ENCODE results near the gene SLC6A18. TPM values are rescaled to one million over a fixed set of nuclear protein-coding genes. Genes with fewer than 3 reads are reported as not detected.

The SLC6A18 gene
- total and polyA plus RNA-seq, 4 donors = not detected

GRCh38 chr5:1240496-1241260 is 15.5 kb downstream of the SLC6A18 start:
- WGBS (ENCODE audit: insufficient coverage) = 87% methylated on average over 25 of the region's 29 CpGs
- Histone ChIP-seq H3K4me3 (ENCODE audit: low read depth, low read length) (no peak overlapping the region), H3K9me3 (ENCODE audit: control insufficient read depth, insufficient read depth, low read length) (no peaks in the 10 kb centered on the region), H3K27me3 (ENCODE audit: control insufficient read depth, insufficient read depth, low read length) (peaks cover 13% of the 10 kb centered on the region), H3K27ac (ENCODE audit: low read depth, low read length) (no peak overlapping the region), H3K36me3 (ENCODE audit: control insufficient read depth, insufficient read depth, low read length) (no peaks in the 10 kb centered on the region), H3K4me1 (ENCODE audit: control insufficient read depth, insufficient read depth, low read length) (peaks cover 4% of the 10 kb centered on the region)
- DNase-seq (ENCODE audit: low read depth in 4 of 6, low spot score in 6 of 6) = no peak

GRCh38 chr5:1241509-1242080 is 16.4 kb downstream of the SLC6A18 start:
- no peaks in the 10 kb centered on the region for H3K9me3 ChIP-seq (ENCODE audit: control insufficient read depth, insufficient read depth, low read length)
- no peaks in the 10 kb centered on the region for H3K36me3 ChIP-seq (ENCODE audit: control insufficient read depth, insufficient read depth, low read length)
- no peak overlapping the region for H3K4me3 ChIP-seq (ENCODE audit: low read depth, low read length)
- DNase-seq (ENCODE audit: low read depth in 4 of 6, low spot score in 6 of 6) = no peak
- peaks cover 13% of the 10 kb centered on the region for H3K4me1 ChIP-seq (ENCODE audit: control insufficient read depth, insufficient read depth, low read length)
- 84% methylated on average over 21 of the region's 22 CpGs for WGBS (ENCODE audit: insufficient coverage)
- peaks cover 19% of the 10 kb centered on the region for H3K27me3 ChIP-seq (ENCODE audit: control insufficient read depth, insufficient read depth, low read length)
- H3K27ac ChIP-seq (ENCODE audit: low read depth, low read length) = no peak overlapping the region

GRCh38 chr5:1242733-1243486 is 17.7 kb downstream of the SLC6A18 start:
- Histone ChIP-seq H3K36me3 (ENCODE audit: control insufficient read depth, insufficient read depth, low read length) (no peaks in the 10 kb centered on the region), H3K4me3 (ENCODE audit: low read depth, low read length) (no peak overlapping the region), H3K9me3 (ENCODE audit: control insufficient read depth, insufficient read depth, low read length) (no peaks in the 10 kb centered on the region), H3K4me1 (ENCODE audit: control insufficient read depth, insufficient read depth, low read length) (peaks cover 17% of the 10 kb centered on the region), H3K27ac (ENCODE audit: low read depth, low read length) (no peak overlapping the region), H3K27me3 (ENCODE audit: control insufficient read depth, insufficient read depth, low read length) (peaks cover 24% of the 10 kb centered on the region)
- DNase-seq (ENCODE audit: low read depth in 4 of 6, low spot score in 6 of 6) = no peak
- WGBS (ENCODE audit: insufficient coverage) = 81% methylated on average over 14 of the region's 14 CpGs

GRCh38 chr5:1243487-1244130 is 18.4 kb downstream of the SLC6A18 start:
- no peaks in the 10 kb centered on the region for H3K36me3 ChIP-seq (ENCODE audit: control insufficient read depth, insufficient read depth, low read length)
- peaks cover 25% of the 10 kb centered on the region for H3K27me3 ChIP-seq (ENCODE audit: control insufficient read depth, insufficient read depth, low read length)
- H3K4me1 ChIP-seq (ENCODE audit: control insufficient read depth, insufficient read depth, low read length) = peaks cover 17% of the 10 kb centered on the region
- 58% methylated on average over 33 of the region's 33 CpGs for WGBS (ENCODE audit: insufficient coverage)
- H3K4me3 ChIP-seq (ENCODE audit: low read depth, low read length) = no peak overlapping the region
- DNase-seq (ENCODE audit: low read depth in 4 of 6, low spot score in 6 of 6) = no peak
- H3K27ac ChIP-seq (ENCODE audit: low read depth, low read length) = no peak overlapping the region
- H3K9me3 ChIP-seq (ENCODE audit: control insufficient read depth, insufficient read depth, low read length) = no peaks in the 10 kb centered on the region

- Histone ChIP-seq H3K4me3 (ENCODE audit: low read depth, low read length) (no peak overlapping the region), H3K4me1 (ENCODE audit: control insufficient read depth, insufficient read depth, low read length) (peaks cover 17% of the 10 kb centered on the region), H3K27me3 (ENCODE audit: control insufficient read depth, insufficient read depth, low read length) (peaks cover 27% of the 10 kb centered on the region), H3K36me3 (ENCODE audit: control insufficient read depth, insufficient read depth, low read length) (no peaks in the 10 kb centered on the region), H3K9me3 (ENCODE audit: control insufficient read depth, insufficient read depth, low read length) (no peaks in the 10 kb centered on the region), H3K27ac (ENCODE audit: low read depth, low read length) (no peak overlapping the region)
- DNase-seq (ENCODE audit: low read depth in 4 of 6, low spot score in 6 of 6) = no peak
- WGBS (ENCODE audit: insufficient coverage) = 85% methylated on average over 20 of the region's 21 CpGs
Measured at GRCh38 chr5:1244255-1244654, 19.1 kb downstream of the SLC6A18 start.

- no peaks in the 10 kb centered on the region for H3K9me3 ChIP-seq (ENCODE audit: control insufficient read depth, insufficient read depth, low read length)
- no peaks in the 10 kb centered on the region for H3K36me3 ChIP-seq (ENCODE audit: control insufficient read depth, insufficient read depth, low read length)
- peaks cover 27% of the 10 kb centered on the region for H3K27me3 ChIP-seq (ENCODE audit: control insufficient read depth, insufficient read depth, low read length)
- DNase-seq (ENCODE audit: low read depth in 4 of 6, low spot score in 6 of 6) = peak in 1 of 6 donors; percentile 31
- peaks cover 17% of the 10 kb centered on the region for H3K4me1 ChIP-seq (ENCODE audit: control insufficient read depth, insufficient read depth, low read length)
- 47% methylated on average over 9 of the region's 10 CpGs for WGBS (ENCODE audit: insufficient coverage)
- H3K4me3 ChIP-seq (ENCODE audit: low read depth, low read length) = no peak overlapping the region
- H3K27ac ChIP-seq (ENCODE audit: low read depth, low read length) = no peak overlapping the region
Measured at GRCh38 chr5:1244976-1245375, 19.8 kb downstream of the SLC6A18 start.

- DNase-seq (ENCODE audit: low read depth in 4 of 6, low spot score in 6 of 6) = peak in 3 of 6 donors; percentile 28 to 87 (median 36)
- 20% methylated on average over 58 of the region's 58 CpGs for WGBS (ENCODE audit: insufficient coverage)
- Histone ChIP-seq H3K4me1 (ENCODE audit: control insufficient read depth, insufficient read depth, low read length) (peaks cover 17% of the 10 kb centered on the region), H3K36me3 (ENCODE audit: control insufficient read depth, insufficient read depth, low read length) (no peaks in the 10 kb centered on the region), H3K27ac (ENCODE audit: low read depth, low read length) (no peak overlapping the region), H3K9me3 (ENCODE audit: control insufficient read depth, insufficient read depth, low read length) (no peaks in the 10 kb centered on the region), H3K4me3 (ENCODE audit: low read depth, low read length) (no peak overlapping the region), H3K27me3 (ENCODE audit: control insufficient read depth, insufficient read depth, low read length) (peaks cover 27% of the 10 kb centered on the region)
Measured at GRCh38 chr5:1245905-1246576, 20.9 kb downstream of the SLC6A18 start.

- DNase-seq (ENCODE audit: low read depth in 4 of 6, low spot score in 6 of 6) = peak in 2 of 6 donors; percentile 46 to 61
- Histone ChIP-seq H3K36me3 (ENCODE audit: control insufficient read depth, insufficient read depth, low read length) (no peaks in the 10 kb centered on the region), H3K4me3 (ENCODE audit: low read depth, low read length) (no peak overlapping the region), H3K27ac (ENCODE audit: low read depth, low read length) (no peak overlapping the region), H3K4me1 (ENCODE audit: control insufficient read depth, insufficient read depth, low read length) (peaks cover 17% of the 10 kb centered on the region), H3K27me3 (ENCODE audit: control insufficient read depth, insufficient read depth, low read length) (peaks cover 27% of the 10 kb centered on the region), H3K9me3 (ENCODE audit: control insufficient read depth, insufficient read depth, low read length) (no peaks in the 10 kb centered on the region)
- WGBS (ENCODE audit: insufficient coverage) = 21% methylated on average over 43 of the region's 43 CpGs
Measured at GRCh38 chr5:1246711-1247431, 21.7 kb downstream of the SLC6A18 start.

All from spinal cord (tissue), 10 donors.